Natural killer cell treated with Interleukin-12 subunit alpha and Interleukin-12 subunit beta and Interleukin-15 and Interleukin-18, amount 100 ng/mL, for 72 hours (primary cell): ENCODE data around the gene CSRP3. TPM values are rescaled to one million over a fixed set of nuclear protein-coding genes. Genes with fewer than 3 reads are reported as not detected.

Experiments
- ATAC-seq, 2 donors: fragments of 150-1000 bp; cut with Tn5 transposase in 1 of 2; sonication (Bioruptor Pico), chemical (Tn5 transposase) in 1 of 2; 2 replicates each; pipeline ENCODE4 v1.10.0; 2021
- DNase-seq: peaks from one replicate; pipeline ENCODE4 v3.0.0; 2022; ENCODE audit warnings: low spot score
- H3K27ac Mint-ChIP-seq, 2 donors: 1 replicate in 1 of 2; 2 replicates in 1 of 2; pipeline ENCODE4 v1.8.0; 2022; ENCODE audit warnings: mixed read lengths in 2 of 2, mild to moderate bottlenecking in 1 of 2, moderate library complexity in 1 of 2
- H3K27me3 Mint-ChIP-seq, 2 donors: 1 replicate in 1 of 2; 2 replicates in 1 of 2; pipeline ENCODE4 v1.8.0; 2022; ENCODE audit warnings: mixed read lengths in 2 of 2
- H3K36me3 Mint-ChIP-seq: one replicate; pipeline ENCODE4 v1.8.0; 2022; ENCODE audit warnings: mixed read lengths
- H3K4me1 Mint-ChIP-seq, 2 donors: 1 replicate in 1 of 2; 2 replicates in 1 of 2; pipeline ENCODE4 v1.8.0; 2022; ENCODE audit warnings: low read depth in 2 of 2, mixed read lengths in 2 of 2, mild to moderate bottlenecking in 1 of 2
- H3K4me3 Mint-ChIP-seq: one replicate; pipeline ENCODE4 v1.8.0; 2022; ENCODE audit warnings: mixed read lengths
- H3K9me3 Mint-ChIP-seq: 2 replicates; pipeline ENCODE4 v1.8.0; 2022; ENCODE audit warnings: mixed read lengths
- total RNA-seq, 2 donors: library from RNA; stranded (reverse); gene quantifications; one replicate each; pipeline ENCODE4 v1.2.3, GENCODE V29; 2022

The CSRP3 gene
- total RNA-seq = not detected

GRCh38 chr11:19201737-19202605 lies at the start of gene CSRP3:
TSS of gene CSRP3 (minus strand) at chr11:19201983. CDS start at chr11:19192448, 9,535 bp downstream.
- no peak within 1 kb of the TSS for H3K4me3 Mint-ChIP-seq
- no peaks in the 10 kb centered on the region for H3K9me3 Mint-ChIP-seq
- no peaks in the 10 kb centered on the region for H3K4me1 Mint-ChIP-seq
- DNase-seq (no peak), ATAC-seq (no peak)
- H3K27me3 Mint-ChIP-seq = peaks cover under 1 to 10% of the 10 kb centered on the region in 2 donors
- H3K27ac Mint-ChIP-seq = no peak within 1 kb of the TSS
- no peaks in the 10 kb centered on the region for H3K36me3 Mint-ChIP-seq

GRCh38 chr11:19251577-19251976 lies 49.8 kb upstream of the CSRP3 start:
- Mint-ChIP-seq H3K4me1 (no peaks in the 10 kb centered on the region), H3K27me3 (peaks cover 19 to 35% of the 10 kb centered on the region in 2 donors), H3K36me3 (no peaks in the 10 kb centered on the region), H3K9me3 (no peaks in the 10 kb centered on the region), H3K4me3 (no peak overlapping the region), H3K27ac (no peak overlapping the region)
- ATAC-seq (no peak), DNase-seq (no peak)

DNA sequence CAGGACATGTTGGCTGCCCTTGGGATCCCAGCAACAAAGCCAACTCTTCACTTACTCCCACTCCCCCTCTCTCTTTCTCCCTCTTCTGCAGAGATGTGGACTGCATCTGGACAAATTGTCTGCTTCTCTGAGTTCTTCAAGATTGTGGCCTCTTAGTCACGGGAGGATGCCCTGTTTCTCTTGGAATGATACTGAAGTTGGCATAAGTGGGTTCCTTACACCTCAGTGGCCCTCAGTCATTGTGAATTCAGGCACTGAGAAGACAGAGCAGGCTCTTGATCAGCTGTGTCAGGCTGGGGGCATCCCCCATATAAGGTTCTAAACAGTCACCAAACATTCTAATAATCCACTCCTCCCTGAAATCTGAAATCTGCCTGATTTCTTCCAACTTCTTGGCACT lies 45.0 kb upstream of the CSRP3 start:
- no peaks in the 10 kb centered on the region for H3K9me3 Mint-ChIP-seq
- peaks cover 7 to 10% of the 10 kb centered on the region in 2 donors for H3K4me1 Mint-ChIP-seq
- no peak for DNase-seq
- no peak overlapping the region for H3K4me3 Mint-ChIP-seq
- no peak overlapping the region for H3K27ac Mint-ChIP-seq
- no peaks in the 10 kb centered on the region for H3K36me3 Mint-ChIP-seq
- H3K27me3 Mint-ChIP-seq = peaks cover 31 to 59% of the 10 kb centered on the region in 2 donors
- no peak for ATAC-seq

DNA sequence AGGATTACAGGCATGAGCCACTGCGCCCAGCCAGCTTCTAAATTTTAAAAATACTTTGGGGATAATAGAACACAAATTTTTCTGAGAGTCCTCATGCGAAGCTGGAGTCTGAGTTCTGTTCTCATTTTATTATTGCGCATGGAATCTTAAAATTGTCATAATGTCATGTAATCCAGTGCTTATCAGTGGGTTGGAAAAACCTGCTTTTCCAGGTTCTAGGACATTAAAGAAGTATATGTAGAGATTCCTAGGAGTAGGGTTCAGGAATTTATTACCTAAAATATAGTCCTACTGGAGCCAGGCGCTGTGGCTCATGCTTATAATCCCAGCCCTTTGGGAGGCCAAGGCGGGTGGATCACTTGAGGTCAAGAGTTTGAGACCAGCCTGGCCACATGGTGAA lies 43.6 kb upstream of the CSRP3 start:
- DNase-seq (no peak), ATAC-seq (no peak)
- no peaks in the 10 kb centered on the region for H3K9me3 Mint-ChIP-seq
- no peak overlapping the region for H3K27ac Mint-ChIP-seq
- no peaks in the 10 kb centered on the region for H3K36me3 Mint-ChIP-seq
- peaks cover 31 to 56% of the 10 kb centered on the region in 2 donors for H3K27me3 Mint-ChIP-seq
- peaks cover 7 to 15% of the 10 kb centered on the region in 2 donors for H3K4me1 Mint-ChIP-seq
- no peak overlapping the region for H3K4me3 Mint-ChIP-seq

DNA sequence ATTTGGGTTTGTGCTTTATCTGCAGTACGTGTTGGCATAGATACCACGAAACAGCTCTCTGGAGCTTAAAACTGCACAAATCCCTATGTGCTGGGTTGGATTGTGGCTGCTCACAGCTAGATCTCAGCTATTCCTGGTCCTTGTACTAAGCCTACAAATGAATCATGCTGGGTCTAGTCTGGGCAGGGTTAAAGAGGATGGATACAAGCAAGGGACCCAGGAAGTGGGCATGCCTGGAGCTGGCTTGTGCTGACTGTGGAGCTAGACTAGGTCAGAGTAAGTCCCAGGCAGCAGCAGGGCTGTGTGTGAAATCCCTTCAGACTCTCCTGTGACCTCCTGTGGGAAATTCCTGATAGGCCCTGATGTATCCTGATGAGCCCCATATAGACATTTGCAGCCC lies 42.8 kb upstream of the CSRP3 start:
- Mint-ChIP-seq H3K4me1 (peaks cover 7 to 15% of the 10 kb centered on the region in 2 donors), H3K36me3 (no peaks in the 10 kb centered on the region), H3K27ac (no peak overlapping the region), H3K27me3 (peaks cover 28 to 49% of the 10 kb centered on the region in 2 donors), H3K9me3 (no peaks in the 10 kb centered on the region), H3K4me3 (no peak overlapping the region)
- no peak for DNase-seq
- no peak for ATAC-seq

GRCh38 chr11:19244084-19244483 lies 42.3 kb upstream of the CSRP3 start:
- Mint-ChIP-seq H3K27me3 (peaks cover 28 to 43% of the 10 kb centered on the region in 2 donors), H3K27ac (no peak overlapping the region), H3K36me3 (no peaks in the 10 kb centered on the region), H3K9me3 (no peaks in the 10 kb centered on the region), H3K4me3 (no peak overlapping the region), H3K4me1 (peaks cover 7 to 15% of the 10 kb centered on the region in 2 donors)
- DNase-seq (no peak), ATAC-seq (no peak)

GRCh38 chr11:19243613-19244012 lies 41.8 kb upstream of the CSRP3 start:
- Mint-ChIP-seq H3K9me3 (no peaks in the 10 kb centered on the region), H3K4me3 (no peak overlapping the region), H3K27me3 (peaks cover 26 to 39% of the 10 kb centered on the region in 2 donors), H3K4me1 (peaks cover 7 to 15% of the 10 kb centered on the region in 2 donors), H3K27ac (no peak overlapping the region), H3K36me3 (no peaks in the 10 kb centered on the region)
- no peak for ATAC-seq
- no peak for DNase-seq

GRCh38 chr11:19243143-19243542 lies 41.4 kb upstream of the CSRP3 start:
- no peak for DNase-seq
- no peaks in the 10 kb centered on the region for H3K9me3 Mint-ChIP-seq
- H3K4me1 Mint-ChIP-seq = peaks cover 7 to 15% of the 10 kb centered on the region in 2 donors
- peak overlapping the region; percentile 96 for H3K4me3 Mint-ChIP-seq
- no peak for ATAC-seq
- no peaks in the 10 kb centered on the region for H3K36me3 Mint-ChIP-seq
- peaks cover 21 to 34% of the 10 kb centered on the region in 2 donors for H3K27me3 Mint-ChIP-seq
- H3K27ac Mint-ChIP-seq = no peak overlapping the region

DNA sequence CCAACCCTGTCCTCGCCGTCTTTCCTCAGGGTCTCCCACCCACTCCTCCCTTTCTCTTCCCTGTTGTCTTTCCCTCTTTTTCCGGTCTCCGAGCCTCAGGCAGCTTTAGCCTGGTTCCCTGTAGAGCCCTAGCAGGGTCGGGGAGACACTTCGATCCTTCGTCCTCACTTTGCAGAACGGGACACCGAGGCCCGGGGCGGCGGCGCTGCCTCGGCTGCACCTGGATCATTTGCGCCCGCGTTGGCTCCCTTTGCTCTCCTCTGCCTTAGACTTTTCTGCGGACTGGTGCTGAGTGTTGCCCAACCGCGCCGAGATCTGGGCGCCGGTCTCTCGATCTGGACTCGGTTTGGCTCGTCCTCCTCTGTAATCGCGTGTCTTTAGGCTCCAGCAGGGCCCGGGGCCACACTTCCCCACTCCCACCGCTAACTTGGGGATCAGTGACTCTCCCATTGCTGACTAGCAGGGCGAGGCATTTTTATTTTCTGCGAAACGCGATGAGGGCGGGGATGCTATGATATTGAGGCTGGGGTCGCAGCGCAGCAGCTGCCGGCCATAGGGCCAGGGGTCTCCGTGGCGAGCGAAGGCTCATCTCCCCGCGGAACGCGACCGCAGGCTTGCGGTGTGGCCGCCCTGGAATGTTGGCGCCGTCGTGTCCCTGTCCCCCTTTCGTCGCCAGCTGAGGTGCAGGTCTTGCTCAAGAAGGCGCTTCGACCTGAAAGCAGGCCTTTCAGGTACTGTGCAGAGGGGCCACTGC lies 40.6 kb upstream of the CSRP3 start:
- peak overlapping the region; percentile 96 for H3K4me3 Mint-ChIP-seq

GRCh38 chr11:19241260-19242178 lies 39.7 kb upstream of the CSRP3 start:
- H3K4me3 Mint-ChIP-seq = peak overlapping the region; percentile 96
- peak; percentile 67 to 72 for ATAC-seq
- no peaks in the 10 kb centered on the region for H3K36me3 Mint-ChIP-seq
- H3K27me3 Mint-ChIP-seq = peaks cover 14 to 23% of the 10 kb centered on the region in 2 donors
- no peaks in the 10 kb centered on the region for H3K9me3 Mint-ChIP-seq
- H3K27ac Mint-ChIP-seq = peak overlapping the region; percentile 68 to 88
- H3K4me1 Mint-ChIP-seq = peaks cover 7 to 15% of the 10 kb centered on the region in 2 donors
- no peak for DNase-seq

More for the DNA sequence above, 40.6 kb upstream of the CSRP3 start:
- no peaks in the 10 kb centered on the region for H3K9me3 Mint-ChIP-seq
- H3K27me3 Mint-ChIP-seq = peaks cover 18 to 29% of the 10 kb centered on the region in 2 donors
- H3K36me3 Mint-ChIP-seq = no peaks in the 10 kb centered on the region
- H3K4me1 Mint-ChIP-seq = peaks cover 7 to 15% of the 10 kb centered on the region in 2 donors
- peak overlapping the region; percentile 68 to 88 for H3K27ac Mint-ChIP-seq
- DNase-seq (no peak), ATAC-seq (no peak)

- Mint-ChIP-seq H3K27ac (peak within 1 kb of the TSS in 1 of 2 donors; percentile 46), H3K9me3 (no peaks in the 10 kb centered on the region)
- DNase-seq = peak; percentile 96
Observed at GRCh38 chr11:19240420-19241259, 38.9 kb upstream of the CSRP3 start, which contains the start of gene E2F8. TSS of gene E2F8 (minus strand) at chr11:19240945. CDS start at chr11:19240121, 824 bp downstream.

DNA sequence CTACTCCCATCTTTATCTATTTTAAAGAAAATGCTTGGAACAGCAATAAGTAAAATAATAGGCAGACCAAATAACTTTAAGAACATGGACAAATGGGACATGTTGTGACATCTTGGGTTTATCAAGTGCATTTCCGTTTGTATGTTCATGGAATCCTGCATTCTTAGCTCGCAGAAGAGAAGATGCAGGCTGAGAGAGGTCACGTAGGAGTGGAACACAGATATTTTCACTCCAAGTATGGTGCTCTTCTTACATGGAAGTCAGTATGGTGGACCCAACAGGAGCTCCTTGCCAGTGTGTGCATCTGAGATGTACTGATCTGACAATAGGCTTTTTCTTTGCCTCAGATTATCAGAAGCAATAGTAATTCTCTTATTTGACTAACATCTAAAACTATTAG lies 37.3 kb upstream of the CSRP3 start:
- H3K4me1 Mint-ChIP-seq = peaks cover 7 to 15% of the 10 kb centered on the region in 2 donors
- ATAC-seq (no peak), DNase-seq (no peak)
- peaks cover 10% of the 10 kb centered on the region for H3K36me3 Mint-ChIP-seq
- H3K9me3 Mint-ChIP-seq = no peaks in the 10 kb centered on the region
- peak overlapping the region; percentile 55 for H3K4me3 Mint-ChIP-seq
- H3K27me3 Mint-ChIP-seq = peaks cover 8 to 13% of the 10 kb centered on the region in 2 donors
- H3K27ac Mint-ChIP-seq = no peak overlapping the region

More at GRCh38 chr11:19240420-19241259, 38.9 kb upstream of the CSRP3 start, which contains the start of gene E2F8:
- peaks cover 5% of the 10 kb centered on the region for H3K36me3 Mint-ChIP-seq
- peaks cover 7 to 15% of the 10 kb centered on the region in 2 donors for H3K4me1 Mint-ChIP-seq
- peak within 1 kb of the TSS; percentile 96 for H3K4me3 Mint-ChIP-seq
- H3K27me3 Mint-ChIP-seq = peaks cover 11 to 18% of the 10 kb centered on the region in 2 donors
- ATAC-seq = peak; percentile 93 to 95
